ENCODE results near the gene DYNC1LI1. TPM values are rescaled to one million over a fixed set of nuclear protein-coding genes. Genes with fewer than 3 reads are reported as not detected.

Gene DYNC1LI1
- total RNA-seq, 2 experiments from 2014 or later, result 28.6 to 48.7 TPM

DNA sequence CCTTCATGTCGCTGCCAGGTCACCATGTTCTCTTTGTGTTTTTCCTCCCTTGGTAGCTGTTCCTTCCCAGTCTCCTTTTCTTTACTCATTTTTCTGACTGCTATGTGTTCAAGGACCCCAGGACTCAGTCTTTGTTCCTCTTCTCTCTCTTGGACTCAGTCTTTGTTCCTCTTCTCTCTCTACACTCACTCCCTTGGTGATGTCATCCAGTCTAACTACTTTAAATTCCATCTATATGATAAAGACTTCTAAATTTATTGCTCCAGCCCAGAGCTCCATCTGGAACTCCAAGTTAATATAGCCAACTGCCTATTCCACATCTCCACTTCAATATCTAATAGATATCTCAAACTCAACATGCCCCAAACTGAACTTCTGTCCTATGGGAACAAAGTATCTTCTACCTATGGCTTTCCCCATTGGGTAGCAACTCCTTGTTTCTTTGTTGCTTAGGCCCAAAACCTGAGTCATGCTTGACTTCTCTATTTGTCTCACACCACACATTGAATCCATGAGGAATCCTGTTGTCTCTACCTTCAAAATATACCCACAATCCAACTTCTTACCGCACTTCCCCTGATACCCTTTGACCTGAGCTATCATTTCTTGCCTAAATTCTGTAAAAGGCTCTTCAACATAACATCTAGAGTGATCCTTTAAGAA, 4.9 kb upstream of the DYNC1LI1 start:
- H3K36me3 ChIP-seq (ENCODE audit: insufficient read depth, low read length), result no peaks in the 10 kb centered on the region
- no peak for DNase-seq (ENCODE audit: low spot score)
- ChIA-PET CTCF (ENCODE audit: unreplicated experiment) (no interaction called here), POLR2A (interaction anchor here (1.9 kb wide), 1 partner anchor 10 kb away, joined by 10 read pairs; no protein-coding TSS in a partner anchor)
- intact Hi-C loops (cut with micrococcal nuclease; ENCODE audit: unreplicated experiment), result no loop called here
- H3K27ac ChIP-seq (ENCODE audit: low read depth, low read length, poor library complexity, severe bottlenecking), result no peak overlapping the region
- no peaks in the 10 kb centered on the region for H3K9me3 ChIP-seq (ENCODE audit: low read length)
- no peaks in the 10 kb centered on the region for H4K20me1 ChIP-seq (ENCODE audit: insufficient read depth, low read length)
- no peak overlapping the region for H2AFZ ChIP-seq (ENCODE audit: low read length)
- no peak overlapping the region for H3K4me2 ChIP-seq (ENCODE audit: low read length)
- BruUV-seq (replicated peaks), result no TSS peak
- H3K79me2 ChIP-seq (ENCODE audit: insufficient read depth, low read depth, low read length), result peaks cover 8% of the 10 kb centered on the region; the same call in 1 of the 2 replicates
- peaks cover 23% of the 10 kb centered on the region for H3K4me1 ChIP-seq (ENCODE audit: insufficient read depth, low read length, poor library complexity, severe bottlenecking)
- H3K9me2 ChIP-seq (ENCODE audit: insufficient read depth, low read length), result no peaks in the 10 kb centered on the region
- TF ChIP-seq, protein P1, sequence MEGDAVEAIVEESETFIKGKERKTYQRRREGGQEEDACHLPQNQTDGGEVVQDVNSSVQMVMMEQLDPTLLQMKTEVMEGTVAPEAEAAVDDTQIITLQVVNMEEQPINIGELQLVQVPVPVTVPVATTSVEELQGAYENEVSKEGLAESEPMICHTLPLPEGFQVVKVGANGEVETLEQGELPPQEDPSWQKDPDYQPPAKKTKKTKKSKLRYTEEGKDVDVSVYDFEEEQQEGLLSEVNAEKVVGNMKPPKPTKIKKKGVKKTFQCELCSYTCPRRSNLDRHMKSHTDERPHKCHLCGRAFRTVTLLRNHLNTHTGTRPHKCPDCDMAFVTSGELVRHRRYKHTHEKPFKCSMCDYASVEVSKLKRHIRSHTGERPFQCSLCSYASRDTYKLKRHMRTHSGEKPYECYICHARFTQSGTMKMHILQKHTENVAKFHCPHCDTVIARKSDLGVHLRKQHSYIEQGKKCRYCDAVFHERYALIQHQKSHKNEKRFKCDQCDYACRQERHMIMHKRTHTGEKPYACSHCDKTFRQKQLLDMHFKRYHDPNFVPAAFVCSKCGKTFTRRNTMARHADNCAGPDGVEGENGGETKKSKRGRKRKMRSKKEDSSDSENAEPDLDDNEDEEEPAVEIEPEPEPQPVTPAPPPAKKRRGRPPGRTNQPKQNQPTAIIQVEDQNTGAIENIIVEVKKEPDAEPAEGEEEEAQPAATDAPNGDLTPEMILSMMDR (conservative IDR thresholded peaks at IDR 0.05; ENCODE audit: low read length), result no peak
- no peak for TF ChIP-seq EZH2phosphoT487 (IDR thresholded peaks at IDR 0.05; ENCODE audit: borderline replicate concordance, low read depth, low read length)
- no peak overlapping the region for H3K4me3 ChIP-seq (ENCODE audit: low read depth, low read length, poor library complexity, severe bottlenecking)

DNA sequence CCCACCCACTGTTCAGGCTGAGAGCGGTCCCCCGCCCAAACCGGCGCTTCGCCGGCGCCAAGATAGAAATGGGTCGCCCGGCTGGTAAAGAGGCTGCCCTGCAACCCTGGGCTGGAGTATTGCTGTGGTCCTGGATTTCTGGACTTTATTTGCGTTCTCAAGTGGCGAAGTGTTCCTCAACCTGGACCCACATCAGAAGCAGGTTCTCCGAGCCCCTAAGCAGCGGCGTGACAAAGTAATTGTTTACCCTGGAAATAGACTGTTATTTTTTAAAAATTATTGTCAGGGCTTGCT, 481 bp upstream of the DYNC1LI1 start:
- Histone ChIP-seq H3K4me2 (ENCODE audit: low read length) (peak overlapping the region; percentile 83), H4K20me1 (ENCODE audit: insufficient read depth, low read length) (peaks cover 16% of the 10 kb centered on the region), H3K4me1 (ENCODE audit: insufficient read depth, low read length, poor library complexity, severe bottlenecking) (peaks cover 23% of the 10 kb centered on the region), H3K79me2 (ENCODE audit: insufficient read depth, low read depth, low read length) (peaks cover 45% of the 10 kb centered on the region), H3K9me3 (ENCODE audit: low read length) (no peaks in the 10 kb centered on the region), H3K36me3 (ENCODE audit: insufficient read depth, low read length) (peaks cover 17% of the 10 kb centered on the region), H3K4me3 (ENCODE audit: low read depth, low read length, poor library complexity, severe bottlenecking) (peak overlapping the region; percentile 81), H2AFZ (ENCODE audit: low read length) (peak overlapping the region; percentile 87), H3K27ac (ENCODE audit: low read depth, low read length, poor library complexity, severe bottlenecking) (peak overlapping the region; percentile 64), H3K9me2 (ENCODE audit: insufficient read depth, low read length) (no peaks in the 10 kb centered on the region)
- intact Hi-C loops (cut with micrococcal nuclease; ENCODE audit: unreplicated experiment), result loop anchor here (5.0 kb wide), 1 partner anchor 59 kb away; no protein-coding TSS in a partner anchor
- no peak for DNase-seq (ENCODE audit: low spot score)
- ChIA-PET POLR2A (no interaction called here), CTCF (ENCODE audit: unreplicated experiment) (no interaction called here)
- BruUV-seq (replicated peaks), result no TSS peak
- TF ChIP-seq EZH2phosphoT487 (IDR thresholded peaks at IDR 0.05; ENCODE audit: borderline replicate concordance, low read depth, low read length), result no peak
- TF ChIP-seq, protein P1 (conservative IDR thresholded peaks at IDR 0.05; ENCODE audit: low read length), result no peak
